IMR-90 (cell line): Measurements from ENCODE around the gene CCR3. TPM values are rescaled to one million over a fixed set of nuclear protein-coding genes. Genes with fewer than 3 reads are reported as not detected.

Source experiments
- ATAC-seq: fragments of 200-7000 bp; cut with Tn5 transposase; 2 replicates; pipeline ENCODE4 v1.9.1; 2020; ENCODE audit warnings: low read depth, mild to moderate bottlenecking, moderate library complexity
- BruUV-seq: library from RNA; stranded (reverse); fragments of 400-500 nt; replicated peaks from 2 replicates; lab custom pipeline; 2021; lab: Mats Ljungman, UMichigan
- CTCF ChIA-PET: fragments of 300-600 bp; formaldehyde crosslinking; extraction: SDS; loops from one replicate; lab custom pipeline; 2021; ENCODE audit warnings: antibody characterized with exemption; lab: Yijun Ruan, JAX
- POLR2A ChIA-PET: fragments of 300-600 bp; sonication (Branson Sonifier 250); formaldehyde crosslinking; loops from one replicate; lab custom pipeline; 2022; ENCODE audit warnings: antibody characterized with exemption; ENCODE audit not compliant: unreplicated experiment; lab: Charles Lee
- DNase-seq: peaks from one replicate; pipeline ENCODE4 v3.0.0; 2013
- H2AFZ ChIP-seq: replicated peaks from 2 replicates; pipeline ENCODE3; 2013; ENCODE audit warnings: low read length, mild to moderate bottlenecking; ENCODE audit not compliant: poor library complexity
- H2AK5ac ChIP-seq: 2 replicates; pipeline ENCODE4 v1.6.1; 2013; ENCODE audit warnings: low read depth, low read length, inconsistent platforms
- H2AK9ac ChIP-seq: replicated peaks from 2 replicates; pipeline ENCODE3; 2013; ENCODE audit warnings: mild to moderate bottlenecking, low read depth, low read length, moderate library complexity; ENCODE audit not compliant: poor library complexity
- H2BK120ac ChIP-seq: 2 replicates; pipeline ENCODE4 v1.6.1; 2013; ENCODE audit warnings: low read depth, low read length, inconsistent platforms
- H2BK15ac ChIP-seq: 3 replicates; pipeline ENCODE4 v1.6.1; 2013; ENCODE audit warnings: low read depth, low read length, inconsistent platforms
- H2BK20ac ChIP-seq: 2 replicates; pipeline ENCODE4 v1.6.1; 2013; ENCODE audit warnings: low read depth, mild to moderate bottlenecking, inconsistent platforms, low read length, moderate library complexity
- H2BK5ac ChIP-seq: 2 replicates; pipeline ENCODE4 v1.6.1; 2013; ENCODE audit warnings: mild to moderate bottlenecking, low read depth, low read length, inconsistent platforms; ENCODE audit not compliant: poor library complexity, severe bottlenecking
- H3K14ac ChIP-seq: replicated peaks from 2 replicates; pipeline ENCODE4 v1.6.1; 2013; ENCODE audit warnings: low read depth, low read length, inconsistent platforms
- H3K18ac ChIP-seq: 2 replicates; pipeline ENCODE4 v1.6.1; 2013; ENCODE audit warnings: low read depth, low read length, control low read depth
- H3K23ac ChIP-seq: 2 replicates; pipeline ENCODE4 v1.6.1; 2013; ENCODE audit warnings: low read depth, low read length, inconsistent platforms
- H3K27ac ChIP-seq: 2 replicates; pipeline ENCODE4 v1.5.1; 2013; ENCODE audit warnings: mild to moderate bottlenecking, control low read depth, low read length; ENCODE audit not compliant: insufficient read depth
- H3K27me3 ChIP-seq: 2 replicates; pipeline ENCODE4 v1.6.1; 2013; ENCODE audit warnings: low read length; ENCODE audit not compliant: control insufficient read depth, insufficient read depth
- H3K36me3 ChIP-seq: 2 replicates; pipeline ENCODE4 v1.6.1; 2013; ENCODE audit warnings: low read length, mixed read lengths; ENCODE audit not compliant: control insufficient read depth, insufficient read depth
- H3K4ac ChIP-seq: 2 replicates; pipeline ENCODE4 v1.6.1; 2013; ENCODE audit warnings: low read depth, low read length, inconsistent platforms
- H3K4me1 ChIP-seq: 2 replicates; pipeline ENCODE4 v1.6.1; 2013; ENCODE audit warnings: low read length, mixed read lengths; ENCODE audit not compliant: control insufficient read depth, insufficient read depth
- H3K4me2 ChIP-seq: 2 replicates; pipeline ENCODE4 v1.6.1; 2013; ENCODE audit warnings: low read depth, mild to moderate bottlenecking, control low read depth, low read length, moderate library complexity
- H3K4me3 ChIP-seq: 2 replicates; pipeline ENCODE4 v1.5.1; 2013; ENCODE audit warnings: low read depth, mild to moderate bottlenecking, control low read depth, low read length, moderate library complexity; ENCODE audit not compliant: insufficient read depth
- H3K56ac ChIP-seq: 2 replicates; pipeline ENCODE4 v1.6.1; 2013; ENCODE audit warnings: low read length, inconsistent platforms; ENCODE audit not compliant: insufficient read depth; ENCODE audit errors: extremely low read depth
- H3K79me1 ChIP-seq, 2 experiments: 2 replicates each; pipeline ENCODE4 v1.6.1; 2013; ENCODE audit warnings: low read length in 2 of 2, inconsistent platforms in 1 of 2, low read depth in 1 of 2
- H3K9ac ChIP-seq: 2 replicates; pipeline ENCODE4 v1.6.1; 2013; ENCODE audit warnings: low read depth, low read length, control low read depth
- H3K9me1 ChIP-seq: 2 replicates; pipeline ENCODE4 v1.6.1; 2013; ENCODE audit warnings: low read length, inconsistent platforms; ENCODE audit not compliant: insufficient read depth
- H3K9me3 ChIP-seq: 2 replicates; pipeline ENCODE4 v1.6.1; 2013; ENCODE audit warnings: low read length; ENCODE audit not compliant: control insufficient read depth, insufficient read depth
- H4K20me1 ChIP-seq: 2 replicates; pipeline ENCODE4 v1.6.1; 2013; ENCODE audit warnings: low read length, inconsistent platforms; ENCODE audit not compliant: insufficient read depth
- H4K5ac ChIP-seq: 2 replicates; pipeline ENCODE4 v1.6.1; 2013; ENCODE audit warnings: mild to moderate bottlenecking, low read depth, low read length, control low read depth
- H4K8ac ChIP-seq, 2 experiments: 2 replicates each; pipeline ENCODE4 v1.6.1; 2013; ENCODE audit warnings: low read depth in 2 of 2, low read length in 2 of 2, control low read depth in 1 of 2, inconsistent platforms in 1 of 2
- H4K91ac ChIP-seq: 2 replicates; pipeline ENCODE4 v1.6.1; 2013; ENCODE audit warnings: low read depth, low read length, inconsistent platforms; ENCODE audit not compliant: insufficient read depth
- MXI1 ChIP-seq: IDR thresholded peaks from 2 replicates; pipeline ENCODE4 v1.6.1; 2012; ENCODE audit warnings: low read depth, mild to moderate bottlenecking, low read length, moderate library complexity, borderline replicate concordance
- WGBS, 2 experiments: methylation state at CpG; one replicate each; pipeline versions ENCODE4 v1.1.5 to v1.1.7; 2013; ENCODE audit warnings: missing lambda C conversion rate in 2 of 2; ENCODE audit not compliant: insufficient read length in 1 of 2; ENCODE audit errors: extremely low coverage in 2 of 2; 5-methylcytosine and 5-hydroxymethylcytosine counted together
- dilution Hi-C: fragments of 300-500 bp; cut with HindIII; formaldehyde crosslinking; loops from one replicate; pipeline ENCODE4 v1.14.3; 2018; ENCODE audit warnings: low sequenced_read_pairs; ENCODE audit not compliant: unreplicated experiment
- in situ Hi-C: fragments of 300-500 bp; cut with MboI; formaldehyde crosslinking; loops from 3 replicates; pipeline ENCODE4 v1.14.3; 2019; ENCODE audit warnings: low sequenced_read_pairs, inconsistent platforms, mixed read lengths
- intact Hi-C: fragments of 100-400 bp; cut with micrococcal nuclease; formaldehyde crosslinking; loops from 2 replicates; pipeline ENCODE4 v1.10.0; 2022
- polyA plus RNA-seq, 3 experiments: library from polyadenylated mRNA; depleted of rRNA; stranded (reverse); fragments of >200 nt; gene quantifications; 2 replicates each; pipeline ENCODE4 v1.2.3, GENCODE V29; 2012; ENCODE audit warnings: low replicate concordance in 1 of 3
- total RNA-seq: library from RNA; depleted of rRNA; stranded (reverse); fragments of >200 nt; gene quantifications from 2 replicates; pipeline ENCODE4 v1.2.3, GENCODE V29; 2012

Gene CCR3
- total and polyA plus RNA-seq, 2 of the 4 experiments (the other 2 are of a cell fraction): not detected

DNA sequence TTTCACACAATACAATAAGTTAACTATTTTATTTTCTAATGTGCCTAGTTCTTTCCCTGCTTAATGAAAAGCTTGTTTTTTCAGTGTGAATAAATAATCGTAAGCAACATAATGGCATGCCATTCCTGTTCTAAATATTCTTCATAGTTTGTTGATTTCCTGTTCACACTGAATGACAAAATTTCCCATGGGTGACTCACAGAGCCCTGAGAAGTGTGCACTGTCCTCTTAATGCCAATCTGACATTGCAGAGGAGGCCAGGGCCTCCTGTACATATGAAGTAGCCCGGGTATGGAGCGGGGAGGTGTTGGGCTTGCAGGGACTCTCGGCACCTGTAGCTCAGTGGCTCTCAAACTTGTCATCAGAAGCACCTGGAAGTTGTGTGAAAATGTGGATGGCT lies 24.3 kb downstream of the CCR3 start:
- ATAC-seq: no peak
- Histone ChIP-seq H2AK9ac (no peak overlapping the region), H3K4me2 (no peak overlapping the region), H3K9me1 (no peaks in the 10 kb centered on the region), H2AK5ac (no peak overlapping the region), H4K91ac (no peak overlapping the region), H2BK5ac (no peak overlapping the region), H3K9me3 (no peaks in the 10 kb centered on the region), H4K5ac (no peak overlapping the region), H4K20me1 (no peaks in the 10 kb centered on the region), H3K9ac (no peak overlapping the region), H3K4ac (no peak overlapping the region), H2AFZ (no peak overlapping the region), H3K18ac (no peak overlapping the region), H3K79me1 (no peaks in the 10 kb centered on the region), H4K8ac (no peak overlapping the region), H3K14ac (no peak overlapping the region), H3K56ac (no peak overlapping the region), H3K4me3 (no peak overlapping the region), H3K27ac (no peak overlapping the region), H3K27me3 (peaks cover 12% of the 10 kb centered on the region), H3K4me1 (no peaks in the 10 kb centered on the region), H3K23ac (no peak overlapping the region), H2BK15ac (no peak overlapping the region), H2BK120ac (no peak overlapping the region), H3K36me3 (no peaks in the 10 kb centered on the region), H2BK20ac (no peak overlapping the region)
- CTCF ChIA-PET: interaction anchor here (0.6 kb wide), 1 partner anchor 133 kb away, joined by 3 read pairs; no protein-coding TSS in a partner anchor
- no peak for TF ChIP-seq MXI1
- WGBS, 2 experiments: no CpG with 5 or more reads among the region's 4 CpGs
- dilution Hi-C loops (no loop called here), in situ Hi-C loops (no loop called here), intact Hi-C loops (no loop called here)
- BruUV-seq: no TSS peak
- POLR2A ChIA-PET: no interaction called here
- DNase-seq: no peak
